ENCODE data around the gene GARIN1A. TPM values are rescaled to one million over a fixed set of nuclear protein-coding genes. Genes with fewer than 3 reads are reported as not detected.

The GARIN1A gene
- total RNA-seq, 2 donors from 2014 or later: 0.81 to 2.3 TPM

DNA sequence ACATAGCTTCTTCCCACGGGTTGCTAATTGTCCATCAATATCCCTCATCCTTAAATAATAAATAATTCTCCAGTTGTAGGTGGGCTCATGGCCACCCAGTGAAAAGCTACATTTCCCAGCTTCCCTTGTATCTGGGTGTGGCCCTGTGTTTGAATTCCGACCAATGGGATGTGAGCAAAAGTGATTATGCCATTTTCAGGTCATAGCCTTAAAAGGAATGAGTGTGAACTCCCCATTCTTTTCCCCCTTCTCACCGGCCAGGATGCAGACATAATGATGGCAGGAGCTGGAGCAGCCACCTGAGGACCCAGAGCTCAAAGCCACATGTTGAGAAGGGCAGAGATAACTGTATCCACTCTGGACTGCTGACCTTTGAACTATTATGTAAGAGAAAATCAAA, 36.7 kb downstream of the GARIN1A start:
- Histone ChIP-seq H3K27me3 (replicated peaks; ENCODE audit: insufficient read depth) (no peaks in the 10 kb centered on the region), H3K9me3 (no peaks in the 10 kb centered on the region), H3K4me1 (ENCODE audit: control insufficient read depth in 1 of 2, low read depth in 2 of 2) (no peaks in the 10 kb centered on the region), H3K27ac (no peak overlapping the region), H3K36me3 (no peaks in the 10 kb centered on the region), H3K4me3 (no peak overlapping the region)
- TF ChIP-seq, protein P1, sequence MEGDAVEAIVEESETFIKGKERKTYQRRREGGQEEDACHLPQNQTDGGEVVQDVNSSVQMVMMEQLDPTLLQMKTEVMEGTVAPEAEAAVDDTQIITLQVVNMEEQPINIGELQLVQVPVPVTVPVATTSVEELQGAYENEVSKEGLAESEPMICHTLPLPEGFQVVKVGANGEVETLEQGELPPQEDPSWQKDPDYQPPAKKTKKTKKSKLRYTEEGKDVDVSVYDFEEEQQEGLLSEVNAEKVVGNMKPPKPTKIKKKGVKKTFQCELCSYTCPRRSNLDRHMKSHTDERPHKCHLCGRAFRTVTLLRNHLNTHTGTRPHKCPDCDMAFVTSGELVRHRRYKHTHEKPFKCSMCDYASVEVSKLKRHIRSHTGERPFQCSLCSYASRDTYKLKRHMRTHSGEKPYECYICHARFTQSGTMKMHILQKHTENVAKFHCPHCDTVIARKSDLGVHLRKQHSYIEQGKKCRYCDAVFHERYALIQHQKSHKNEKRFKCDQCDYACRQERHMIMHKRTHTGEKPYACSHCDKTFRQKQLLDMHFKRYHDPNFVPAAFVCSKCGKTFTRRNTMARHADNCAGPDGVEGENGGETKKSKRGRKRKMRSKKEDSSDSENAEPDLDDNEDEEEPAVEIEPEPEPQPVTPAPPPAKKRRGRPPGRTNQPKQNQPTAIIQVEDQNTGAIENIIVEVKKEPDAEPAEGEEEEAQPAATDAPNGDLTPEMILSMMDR (IDR thresholded peaks at IDR 0.05): no peak
- ATAC-seq (ENCODE audit: insufficient number of reproducible peaks, low FRiP score, low read depth): no peak
- no peak for DNase-seq (ENCODE audit: low spot score)

GRCh38 chr7:128710481-128710880, 38.4 kb downstream of the GARIN1A start:
- no peaks in the 10 kb centered on the region for H3K36me3 ChIP-seq
- no peak overlapping the region for H3K27ac ChIP-seq
- H3K9me3 ChIP-seq: no peaks in the 10 kb centered on the region
- H3K27me3 ChIP-seq (replicated peaks; ENCODE audit: insufficient read depth): no peaks in the 10 kb centered on the region
- no peak overlapping the region for H3K4me3 ChIP-seq
- TF ChIP-seq, protein P1 (IDR thresholded peaks at IDR 0.05): no peak
- no peaks in the 10 kb centered on the region for H3K4me1 ChIP-seq (ENCODE audit: control insufficient read depth in 1 of 2, low read depth in 2 of 2)
- no peak for DNase-seq (ENCODE audit: low spot score)
- ATAC-seq (ENCODE audit: insufficient number of reproducible peaks, low FRiP score, low read depth): no peak

DNA sequence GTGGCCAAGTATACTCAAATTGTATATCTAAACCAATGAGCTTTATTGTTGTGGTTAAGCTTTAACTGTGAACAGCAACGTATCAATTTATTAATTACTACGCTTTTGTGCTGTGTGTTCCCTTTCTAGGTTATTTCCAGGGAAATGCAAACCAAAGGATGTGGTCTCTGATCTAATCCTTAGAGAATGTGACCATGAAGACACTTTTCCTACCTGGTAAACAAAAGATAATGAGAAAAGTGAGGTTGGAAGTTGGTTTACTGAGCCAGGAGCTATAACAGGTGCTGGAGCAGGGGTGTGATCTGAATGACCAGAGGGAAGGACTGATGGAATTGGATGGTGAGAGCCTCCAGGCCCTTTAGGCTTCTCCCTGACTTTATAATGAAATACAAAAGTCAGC, 41.7 kb downstream of the GARIN1A start:
- H3K4me3 ChIP-seq: no peak overlapping the region
- TF ChIP-seq, protein P1 (IDR thresholded peaks at IDR 0.05): no peak
- no peaks in the 10 kb centered on the region for H3K27me3 ChIP-seq (replicated peaks; ENCODE audit: insufficient read depth)
- no peaks in the 10 kb centered on the region for H3K36me3 ChIP-seq
- no peaks in the 10 kb centered on the region for H3K9me3 ChIP-seq
- ATAC-seq (ENCODE audit: insufficient number of reproducible peaks, low FRiP score, low read depth) (no peak), DNase-seq (ENCODE audit: low spot score) (no peak)
- H3K4me1 ChIP-seq (ENCODE audit: control insufficient read depth in 1 of 2, low read depth in 2 of 2): no peaks in the 10 kb centered on the region
- no peak overlapping the region for H3K27ac ChIP-seq

DNA sequence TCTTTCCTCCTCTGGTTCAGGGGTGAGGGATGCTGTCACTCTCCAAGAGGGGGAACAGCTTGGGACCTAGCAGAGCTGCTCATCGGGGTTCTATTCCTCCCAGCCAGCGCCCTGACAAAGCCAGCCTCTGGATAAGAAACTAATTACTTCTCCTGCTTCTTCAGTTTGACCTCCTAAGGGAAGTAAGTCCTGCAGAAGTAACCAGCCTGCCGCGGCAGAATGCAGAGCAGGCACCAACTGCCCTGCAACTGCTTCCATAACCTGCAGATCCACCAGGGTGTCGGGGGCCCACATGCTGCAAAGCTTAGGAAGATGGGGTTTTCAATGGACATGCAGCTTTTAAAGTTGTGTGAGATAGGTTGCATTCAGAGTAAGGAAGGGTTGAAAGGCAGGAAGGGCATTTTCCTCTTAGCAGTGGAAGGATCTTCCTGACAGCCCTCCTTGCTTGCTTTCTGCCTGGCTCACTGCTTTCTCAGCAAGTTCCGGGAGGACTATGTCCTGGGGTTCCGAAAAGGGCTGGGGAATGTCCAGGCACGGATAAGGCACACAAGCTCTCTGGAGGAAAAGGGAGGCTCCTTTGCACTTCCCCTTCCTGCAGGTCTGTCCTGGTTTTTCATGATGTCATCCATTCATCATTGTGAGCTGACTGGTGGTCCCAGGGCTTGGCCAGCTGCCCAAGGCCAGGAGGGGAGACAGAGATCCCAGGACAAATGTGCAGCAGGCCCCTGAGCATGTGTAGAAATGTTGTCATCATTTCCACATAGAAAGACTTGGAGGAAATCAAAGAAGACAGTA, 42.8 kb downstream of the GARIN1A start:
- H3K4me1 ChIP-seq (ENCODE audit: control insufficient read depth in 1 of 2, low read depth in 2 of 2): no peaks in the 10 kb centered on the region
- no peaks in the 10 kb centered on the region for H3K36me3 ChIP-seq
- H3K27me3 ChIP-seq (replicated peaks; ENCODE audit: insufficient read depth): no peaks in the 10 kb centered on the region
- ATAC-seq (ENCODE audit: insufficient number of reproducible peaks, low FRiP score, low read depth) (no peak), DNase-seq (ENCODE audit: low spot score) (no peak)
- H3K4me3 ChIP-seq: no peak overlapping the region
- TF ChIP-seq, protein P1 (IDR thresholded peaks at IDR 0.05): no peak
- no peak overlapping the region for H3K27ac ChIP-seq
- H3K9me3 ChIP-seq: no peaks in the 10 kb centered on the region

GRCh38 chr7:128718967-128719642, 47.0 kb downstream of the GARIN1A start:
- TF ChIP-seq, protein P1 (IDR thresholded peaks at IDR 0.05): no peak
- Histone ChIP-seq H3K4me1 (ENCODE audit: control insufficient read depth in 1 of 2, low read depth in 2 of 2) (no peaks in the 10 kb centered on the region), H3K9me3 (no peaks in the 10 kb centered on the region), H3K4me3 (no peak overlapping the region), H3K36me3 (no peaks in the 10 kb centered on the region), H3K27me3 (replicated peaks; ENCODE audit: insufficient read depth) (no peaks in the 10 kb centered on the region), H3K27ac (no peak overlapping the region)
- ATAC-seq (ENCODE audit: insufficient number of reproducible peaks, low FRiP score, low read depth) (no peak), DNase-seq (ENCODE audit: low spot score) (no peak)
